HEK293 (cell line): ENCODE measurements around the gene AKAP8L.

Source experiments
- CTCF ChIA-PET: fragments of 350-600 bp; formaldehyde crosslinking; extraction: SDS; loops from one replicate; lab custom pipeline; 2021; ENCODE audit warnings: antibody characterized with exemption; lab: Yijun Ruan, JAX
- POLR2A ChIA-PET: fragments of 300-600 bp; formaldehyde crosslinking; extraction: SDS; loops from one replicate; lab custom pipeline; 2020; ENCODE audit warnings: antibody characterized with exemption, inconsistent platforms; lab: Yijun Ruan, JAX
- H3K27ac ChIP-seq: fragments of 200-500 bp; sonication (Bioruptor generic); 2 replicates; pipeline ENCODE4 v1.5.1; 2014; ENCODE audit warnings: low read depth, low read length, control low read depth, inconsistent platforms; ENCODE audit errors: extremely low read depth
- H3K36me3 ChIP-seq, 2 experiments: fragments of 200-500 bp in 1 of 2; sonication (Bioruptor generic) in 1 of 2; 1 replicate in 1 of 2; 2 replicates in 1 of 2; pipeline ENCODE4 v1.5.1; 2014 to 2017; ENCODE audit warnings: inconsistent platforms in 2 of 2, low read length in 2 of 2; ENCODE audit not compliant: control insufficient read depth in 2 of 2, insufficient read depth in 1 of 2
- H3K4me1 ChIP-seq: fragments of 200-500 bp; sonication (Bioruptor generic); 2 replicates; pipeline ENCODE4 v1.5.1; 2014; ENCODE audit warnings: mild to moderate bottlenecking, low read length, inconsistent platforms; ENCODE audit not compliant: control insufficient read depth, insufficient read depth
- H3K4me3 ChIP-seq: 2 replicates; pipeline ENCODE4 v1.5.1; 2011; ENCODE audit warnings: low read depth, mild to moderate bottlenecking, control low read depth, low read length, moderate library complexity
- H3K9me3 ChIP-seq: fragments of 200-500 bp; sonication (Bioruptor generic); 2 replicates; pipeline ENCODE4 v1.5.1; 2014; ENCODE audit warnings: low read depth, low read length, inconsistent platforms; ENCODE audit not compliant: control insufficient read depth, insufficient read depth
- GFI1B ChIP-seq: fragments of 450-650 bp; formaldehyde crosslinking; IDR thresholded peaks from 2 replicates; pipeline ENCODE4 v1.5.1; 2016; ENCODE audit warnings: missing biosample characterization, missing genetic modification characterization
- GLI2 ChIP-seq: fragments of 450-650 bp; formaldehyde crosslinking; IDR thresholded peaks from 2 replicates; pipeline ENCODE4; 2017; ENCODE audit warnings: missing biosample characterization, missing genetic modification characterization, low read depth, borderline replicate concordance
- KLF16 ChIP-seq: fragments of 450-650 bp; formaldehyde crosslinking; IDR thresholded peaks from 2 replicates; pipeline ENCODE4 v1.5.1; 2017; ENCODE audit warnings: missing biosample characterization, missing genetic modification characterization
- KLF9 ChIP-seq: fragments of 450-650 bp; formaldehyde crosslinking; IDR thresholded peaks from 2 replicates; pipeline ENCODE4 v1.5.1; 2016; ENCODE audit warnings: missing biosample characterization, missing genetic modification characterization, low read depth
- PRDM2 ChIP-seq: fragments of 450-650 bp; formaldehyde crosslinking; IDR thresholded peaks from 2 replicates; pipeline ENCODE4 v1.5.1; 2016; ENCODE audit warnings: missing biosample characterization, missing genetic modification characterization, borderline replicate concordance
- SETDB1 ChIP-seq: IDR thresholded peaks from one replicate; pipeline ENCODE4 v1.6.1; 2017; ENCODE audit warnings: mild to moderate bottlenecking, low read length, moderate library complexity, mixed read lengths; ENCODE audit not compliant: insufficient read length
- ZBTB20 ChIP-seq: fragments of 450-650 bp; formaldehyde crosslinking; IDR thresholded peaks from 2 replicates; pipeline ENCODE4 v1.5.1; 2016; ENCODE audit warnings: missing biosample characterization, missing genetic modification characterization
- ZBTB48 ChIP-seq: fragments of 450-650 bp; formaldehyde crosslinking; IDR thresholded peaks from 2 replicates; pipeline ENCODE4 v1.5.1; 2016; ENCODE audit warnings: missing biosample characterization, missing genetic modification characterization
- ZNF16 ChIP-seq: fragments of 450-650 bp; formaldehyde crosslinking; IDR thresholded peaks from 2 replicates; pipeline ENCODE4 v1.5.1; 2016; ENCODE audit warnings: low read depth, missing biosample characterization, missing genetic modification characterization
- ZNF24 ChIP-seq: fragments of 450-650 bp; formaldehyde crosslinking; IDR thresholded peaks from 2 replicates; pipeline ENCODE4 v1.5.1; 2016; ENCODE audit warnings: missing biosample characterization, missing genetic modification characterization
- ZNF362 ChIP-seq: fragments of 450-650 bp; formaldehyde crosslinking; IDR thresholded peaks from 2 replicates; pipeline ENCODE4 v1.5.1; 2016; ENCODE audit warnings: missing biosample characterization, missing genetic modification characterization
- ZNF391 ChIP-seq: fragments of 450-650 bp; formaldehyde crosslinking; IDR thresholded peaks from 2 replicates; pipeline ENCODE4 v1.5.1; 2016; ENCODE audit warnings: low read depth, missing biosample characterization, missing genetic modification characterization, borderline replicate concordance
- ZNF394 ChIP-seq: fragments of 450-650 bp; formaldehyde crosslinking; IDR thresholded peaks from 2 replicates; pipeline ENCODE4 v1.5.1; 2016; ENCODE audit warnings: missing biosample characterization, missing genetic modification characterization, mild to moderate bottlenecking, moderate library complexity, borderline replicate concordance
- ZNF426 ChIP-seq: fragments of 450-650 bp; formaldehyde crosslinking; IDR thresholded peaks from 2 replicates; pipeline ENCODE4 v1.5.1; 2017; ENCODE audit warnings: missing biosample characterization, missing genetic modification characterization, mild to moderate bottlenecking, inconsistent platforms, moderate library complexity
- ZNF555 ChIP-seq: fragments of 450-650 bp; formaldehyde crosslinking; conservative IDR thresholded peaks from 2 replicates; pipeline ENCODE4 v1.5.1; 2017; ENCODE audit warnings: missing biosample characterization, mild to moderate bottlenecking, missing genetic modification characterization, inconsistent platforms
- ZNF610 ChIP-seq: fragments of 450-650 bp; formaldehyde crosslinking; IDR thresholded peaks from 2 replicates; pipeline ENCODE4 v1.5.1; 2016; ENCODE audit warnings: missing biosample characterization, missing genetic modification characterization, borderline replicate concordance
- ZNF692 ChIP-seq: fragments of 450-650 bp; formaldehyde crosslinking; IDR thresholded peaks from 2 replicates; pipeline ENCODE4 v1.5.1; 2016; ENCODE audit warnings: missing biosample characterization, missing genetic modification characterization

Gene AKAP8L

GRCh38 chr19:15436826-15437110, 18.0 kb upstream of the AKAP8L start:
- POLR2A ChIA-PET = interaction anchor here (0.7 kb wide), 1 partner anchor 18 kb away, joined by 3 read pairs; the partner anchor contains the start of gene AKAP8L
- CTCF ChIA-PET = interaction anchor here (0.7 to 1.1 kb wide), 3 partner anchors 17 to 119 kb away, joined by 4 to 9 read pairs (median 4); partner anchors contain the start of gene AKAP8L

GRCh38 chr19:15436012-15436825, 17.4 kb upstream of the AKAP8L start:
- H3K9me3 ChIP-seq = no peaks in the 10 kb centered on the region
- TF ChIP-seq ZNF16 (tag by site-specific recombination) = no peak
- TF ChIP-seq ZNF362 (tag by site-specific recombination) = no peak
- TF ChIP-seq ZBTB48 (tag by site-specific recombination) = no peak
- no peak for TF ChIP-seq ZNF24
- TF ChIP-seq GFI1B (tag by site-specific recombination) = no peak
- TF ChIP-seq KLF9 (tag by site-specific recombination) = no peak
- TF ChIP-seq GLI2 (tag by site-specific recombination) = no peak
- TF ChIP-seq ZNF692 (tag by site-specific recombination) = no peak
- no peak for TF ChIP-seq ZBTB20
- no peak for TF ChIP-seq ZNF394 (tag by site-specific recombination)
- H3K4me1 ChIP-seq = peaks cover 4% of the 10 kb centered on the region
- H3K4me3 ChIP-seq = no peak overlapping the region
- POLR2A ChIA-PET = interaction anchor here (0.7 to 1.1 kb wide), 2 partner anchors 17 kb away, joined by 3 to 4 read pairs; partner anchors contain the start of gene AKAP8L
- H3K27ac ChIP-seq = no peak overlapping the region
- H3K36me3 ChIP-seq = no peaks in the 10 kb centered on the region
- CTCF ChIA-PET = interaction anchor here (0.7 kb wide), 2 partner anchors 85 to 1800 kb away, joined by 3 to 4 read pairs; no protein-coding TSS in a partner anchor

More at GRCh38 chr19:15436826-15437110, 18.0 kb upstream of the AKAP8L start:
- Histone ChIP-seq H3K27ac (no peak overlapping the region), H3K36me3 (no peaks in the 10 kb centered on the region), H3K9me3 (no peaks in the 10 kb centered on the region), H3K4me1 (no peaks in the 10 kb centered on the region), H3K4me3 (no peak overlapping the region)
- TF ChIP-seq ZNF426 (tag by site-specific recombination) (no peak), KLF16 (tag by site-specific recombination) (no peak), ZNF391 (no peak), ZNF555 (tag by site-specific recombination) (no peak), PRDM2 (tag by site-specific recombination) (no peak), ZNF610 (tag by site-specific recombination) (no peak), SETDB1 (no peak)
- TF ChIP-seq, all 188 proteins: peak for 0
